GM18868 (cell line): Measurements from ENCODE around the gene SRPK2.
"Not testable (repeated sequence)": the region's sequence is repeated elsewhere in the genome, so short reads cannot be mapped to it uniquely, and the experiment has no call there.

Experiments used
- ATAC-seq: cut with Tn5 transposase; IDR thresholded peaks from one replicate; pipeline ENCODE4 v1.9.1; 2021; ENCODE audit warnings: mild to moderate bottlenecking, moderate library complexity; ENCODE audit not compliant: unreplicated experiment

Gene SRPK2

DNA sequence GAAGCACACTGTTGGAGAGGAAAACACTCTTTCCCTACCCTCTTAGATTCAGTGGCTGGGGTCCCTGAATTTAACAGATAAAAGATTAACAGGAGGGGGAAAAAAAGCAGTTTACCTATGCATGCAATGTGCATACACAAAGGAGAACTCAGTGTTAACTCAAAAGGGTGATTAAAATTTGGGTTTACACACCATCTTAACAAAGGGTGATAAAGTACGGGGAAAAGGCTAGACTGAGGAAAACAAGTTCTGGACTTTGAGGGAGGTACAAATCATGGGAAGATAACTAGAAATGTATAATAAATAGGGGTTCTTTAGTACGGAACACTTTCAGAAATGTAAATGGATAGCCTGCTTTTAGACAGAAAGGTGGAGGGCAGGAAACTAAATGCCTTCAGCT lies 83.1 kb downstream of the SRPK2 start:
- ATAC-seq = no peak

- peak; percentile 78 for ATAC-seq
Measured at GRCh38 chr7:105304040-105304895, 84.5 kb downstream of the SRPK2 start.

GRCh38 chr7:105300587-105300986 lies 88.1 kb downstream of the SRPK2 start:
- ATAC-seq = not testable (repeated sequence)

- peak; percentile 93 for ATAC-seq
Measured at GRCh38 chr7:105298439-105298894, 90.3 kb downstream of the SRPK2 start.

DNA sequence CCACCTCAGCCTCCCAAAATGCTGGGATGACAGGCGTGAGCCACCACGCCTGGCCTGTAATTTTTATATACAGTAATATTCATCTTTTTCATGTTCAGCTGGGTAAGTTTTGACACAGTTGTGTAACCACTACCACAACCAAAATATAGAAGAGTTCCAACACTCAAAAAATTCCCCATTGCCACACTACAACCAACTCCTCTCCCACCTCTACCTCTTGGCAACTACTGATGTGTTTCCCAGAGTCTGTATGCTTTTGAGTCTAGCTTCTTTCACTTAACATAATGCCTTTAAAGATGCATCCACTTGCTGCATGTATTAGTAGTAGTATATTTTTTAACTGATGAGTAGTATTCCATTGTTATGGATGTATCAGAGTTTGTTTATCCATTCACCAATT lies 90.7 kb downstream of the SRPK2 start:
- ATAC-seq = peak; percentile 47

GRCh38 chr7:105297309-105297708 lies 91.4 kb downstream of the SRPK2 start:
- ATAC-seq = no peak

GRCh38 chr7:105296491-105296890 lies 92.2 kb downstream of the SRPK2 start:
- no peak for ATAC-seq

GRCh38 chr7:105295596-105296352 lies 92.9 kb downstream of the SRPK2 start:
- no peak for ATAC-seq

DNA sequence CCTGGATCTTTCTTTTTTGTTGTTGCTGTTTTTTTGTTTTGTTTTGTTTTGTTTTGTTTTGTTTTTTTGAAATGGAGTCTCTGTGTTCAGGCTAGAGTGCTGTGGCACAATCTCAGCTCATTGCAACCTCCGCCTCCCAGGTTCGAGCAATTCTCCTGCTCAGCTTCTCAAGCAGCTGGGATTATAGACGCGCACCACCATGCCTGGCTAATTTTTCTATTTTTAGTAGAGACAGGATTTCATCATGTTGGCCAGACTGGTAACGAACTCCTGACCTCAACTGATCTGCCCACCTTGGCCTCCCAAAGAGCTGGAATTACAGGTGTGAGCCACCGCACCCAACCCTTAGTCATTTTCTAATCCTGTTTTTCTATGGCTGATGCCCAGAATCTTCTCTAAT lies 94.2 kb downstream of the SRPK2 start:
- ATAC-seq = not testable (repeated sequence)

DNA sequence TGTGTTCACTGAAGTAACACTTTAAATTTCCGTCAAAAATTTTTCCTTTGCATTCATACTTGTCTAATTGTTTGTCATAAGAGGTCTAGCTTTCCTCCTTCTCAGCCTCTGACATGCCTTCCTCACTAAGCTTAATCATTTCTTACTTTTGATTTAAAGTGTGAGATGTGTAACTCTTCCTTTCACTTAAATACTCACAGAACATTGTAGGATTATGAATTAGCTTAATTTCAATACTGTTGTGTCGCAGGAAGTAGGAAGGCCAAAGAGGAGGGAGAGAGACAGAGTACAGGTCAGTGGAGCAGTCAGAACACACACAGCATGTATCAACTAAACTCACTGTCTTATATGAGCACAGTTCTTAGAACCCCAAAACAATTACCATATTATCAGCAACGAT lies 99.0 kb downstream of the SRPK2 start:
- no peak for ATAC-seq

DNA sequence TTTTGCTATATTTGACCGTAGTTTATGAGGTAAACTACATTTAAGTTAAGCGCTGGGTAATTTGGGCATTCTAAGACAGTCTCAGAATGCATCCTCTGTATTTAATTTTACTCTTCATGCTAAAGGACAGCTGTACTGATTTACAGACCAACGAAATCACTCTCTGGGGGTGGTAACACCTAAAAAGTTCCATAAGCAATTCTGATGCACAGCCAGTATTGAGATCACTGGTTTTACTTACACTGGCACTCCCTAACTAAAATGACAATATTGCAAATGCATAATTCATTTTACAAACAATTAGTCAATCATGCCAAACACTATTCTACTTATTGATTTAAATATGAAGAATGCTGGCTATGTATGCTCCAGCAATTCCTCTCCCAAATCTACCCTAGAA lies 102.3 kb downstream of the SRPK2 start:
- ATAC-seq = no peak

DNA sequence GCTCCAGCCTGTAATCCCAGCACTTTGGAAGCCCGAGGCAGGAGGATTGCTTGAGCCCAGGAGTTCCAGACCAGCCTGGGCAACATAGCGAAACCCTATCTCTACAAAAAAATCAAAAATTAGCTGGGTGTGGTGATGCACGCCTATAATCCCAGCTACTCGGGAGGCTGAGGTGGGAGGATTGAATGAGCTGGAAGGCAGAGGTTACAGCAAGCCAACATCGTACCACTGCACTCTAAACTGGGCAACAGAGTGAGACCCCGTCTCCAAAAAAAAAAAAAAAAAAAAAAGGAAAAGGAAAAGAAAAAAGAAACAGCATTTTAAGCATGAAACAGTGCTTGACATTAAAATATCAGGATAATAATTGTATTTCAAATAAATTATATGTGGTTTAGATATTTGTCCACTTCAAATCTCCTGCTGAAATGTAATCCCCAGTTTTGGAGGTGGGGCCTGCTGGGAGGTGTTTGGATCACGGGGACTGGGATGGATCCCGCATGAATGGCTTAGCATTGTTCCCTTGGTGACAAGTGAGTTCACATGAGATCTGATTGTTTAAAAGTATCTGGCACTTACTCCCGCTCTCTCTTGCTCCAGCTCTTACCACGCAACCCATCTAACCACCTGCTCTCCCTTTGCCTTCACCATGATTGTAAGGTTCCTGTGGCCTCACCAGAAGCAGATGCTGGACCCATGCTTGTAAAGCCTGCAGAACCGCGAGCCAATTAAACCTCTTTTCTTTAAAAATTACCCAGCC lies 103.4 kb downstream of the SRPK2 start:
- ATAC-seq = no peak

- ATAC-seq = no peak
Measured at GRCh38 chr7:105284014-105284413, 104.7 kb downstream of the SRPK2 start.

DNA sequence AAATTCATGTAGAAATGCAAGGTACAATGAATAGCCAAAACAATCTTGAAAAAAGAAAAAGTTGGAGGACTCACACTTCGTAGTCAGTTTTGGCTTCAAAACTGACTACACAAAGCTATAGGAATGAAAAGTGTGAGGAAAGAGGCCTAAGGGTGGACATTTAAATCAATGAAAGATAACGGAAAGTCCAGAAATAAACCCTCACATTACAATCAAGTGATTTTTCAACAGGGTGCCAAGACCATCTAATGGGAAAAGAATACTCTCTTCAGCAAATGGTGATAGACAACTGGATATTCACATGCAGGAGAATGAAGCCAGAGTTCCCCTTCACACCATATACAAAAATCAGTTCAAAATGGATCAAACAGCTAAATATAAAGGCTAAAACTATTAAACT lies 106.8 kb downstream of the SRPK2 start:
- no peak for ATAC-seq

DNA sequence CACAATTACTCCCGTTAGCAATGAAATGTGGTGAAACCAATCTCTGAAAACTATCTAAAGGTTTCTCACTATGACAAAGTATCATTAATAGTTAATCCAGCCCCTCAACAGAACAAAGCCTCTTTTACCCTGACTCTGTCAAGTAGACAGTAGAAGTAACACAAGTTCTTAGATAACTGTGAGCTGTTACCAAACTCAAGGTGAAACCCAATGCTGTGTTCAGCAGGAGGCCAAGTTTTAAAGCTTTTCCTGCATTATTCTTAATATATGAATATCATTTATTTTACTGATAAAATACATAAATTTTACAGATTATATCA lies 109.1 kb downstream of the SRPK2 start:
- no peak for ATAC-seq

DNA sequence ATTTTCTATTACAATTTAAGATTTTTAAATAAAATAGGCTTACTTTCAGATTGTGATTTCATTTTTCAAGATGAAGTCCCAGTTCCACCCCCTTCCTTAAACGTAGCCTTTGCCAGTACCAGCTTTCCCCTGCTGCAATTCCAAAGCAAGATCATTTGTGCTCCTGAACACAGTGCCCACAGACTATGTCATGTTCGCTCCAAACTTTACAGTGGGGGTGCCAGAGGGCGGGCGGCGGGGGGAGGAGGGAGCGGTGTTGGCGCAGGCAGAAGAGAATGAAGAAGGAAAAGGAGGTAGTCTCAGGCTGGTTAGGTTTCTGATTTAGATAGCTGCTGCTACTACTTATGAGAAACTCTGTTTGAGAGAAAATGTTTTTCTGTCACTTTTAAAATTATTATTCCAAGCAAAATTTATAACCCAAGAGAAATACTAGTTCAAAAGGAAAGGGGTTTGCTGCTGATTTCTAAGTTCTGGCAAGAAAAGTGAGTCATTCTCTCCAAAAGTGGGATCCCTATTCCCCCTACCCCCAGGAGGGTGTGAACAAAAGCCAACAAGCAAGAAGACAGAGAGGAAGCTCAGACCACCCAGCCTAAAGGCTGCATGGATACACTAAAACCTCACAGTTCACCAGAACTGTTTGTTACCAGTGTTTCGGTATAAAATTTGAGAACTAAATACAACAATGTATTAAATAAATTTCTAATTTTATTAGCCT lies 109.6 kb downstream of the SRPK2 start:
- no peak for ATAC-seq

- no peak for ATAC-seq
Measured at GRCh38 chr7:105278565-105278964, 110.2 kb downstream of the SRPK2 start.

DNA sequence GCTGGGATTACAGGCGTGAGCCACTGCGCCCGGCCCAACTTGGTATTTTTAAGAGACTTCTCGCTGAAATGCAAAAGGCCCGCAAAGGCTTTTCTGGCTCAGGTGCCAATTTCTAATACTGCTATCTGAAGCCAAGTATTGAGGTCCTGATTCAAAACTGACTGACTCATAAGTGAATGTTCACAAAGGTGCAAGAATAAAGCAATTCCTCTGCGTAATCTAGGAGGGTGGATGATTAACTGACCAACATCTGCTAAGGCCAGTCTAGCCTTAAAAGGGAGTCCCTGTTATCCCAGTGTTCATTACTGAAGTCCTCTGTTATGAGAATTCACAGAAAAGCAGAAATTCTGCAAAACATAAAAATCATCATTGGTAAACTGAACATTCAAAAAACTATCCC lies 111.4 kb downstream of the SRPK2 start:
- ATAC-seq = no peak

DNA sequence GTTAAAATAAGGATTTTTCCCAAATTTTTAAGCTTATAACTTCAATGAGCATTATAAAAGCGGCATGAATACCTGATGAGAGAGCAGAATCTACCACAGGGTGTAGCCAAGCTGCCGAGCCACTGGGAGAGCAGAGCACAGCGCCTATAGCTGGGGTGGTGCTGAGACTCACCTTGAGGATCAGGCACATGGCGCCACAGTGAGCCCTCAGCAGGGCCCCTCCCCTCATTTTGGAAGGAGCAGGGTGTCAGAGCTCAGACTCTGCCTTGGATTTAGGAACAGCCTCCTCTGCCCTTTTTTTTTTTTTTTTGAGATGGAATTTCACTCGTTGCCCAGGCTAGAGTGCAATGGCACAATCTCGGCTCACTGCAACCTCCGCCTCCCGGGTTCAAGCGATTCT lies 118.6 kb downstream of the SRPK2 start:
- no peak for ATAC-seq

DNA sequence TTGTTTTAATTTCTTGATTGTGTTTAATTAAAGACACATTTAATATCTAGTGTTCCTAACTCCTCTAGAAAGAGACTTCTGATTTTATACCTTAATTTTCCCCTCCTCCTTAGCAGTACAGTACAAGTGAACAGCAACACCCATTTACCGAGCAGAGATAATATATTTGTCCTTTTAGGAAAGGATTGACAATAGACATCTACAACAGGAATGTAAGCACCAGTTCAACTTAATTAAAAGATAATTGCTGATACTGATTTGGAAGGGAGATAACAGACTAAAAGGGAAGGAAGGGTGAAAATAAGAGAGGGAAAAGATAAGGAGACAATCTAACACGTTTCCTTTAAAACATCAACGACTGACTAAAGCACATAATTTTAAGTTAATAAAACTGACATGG lies 119.3 kb downstream of the SRPK2 start:
- ATAC-seq = peak; percentile 25
